Peyer's patch (tissue), 4 donors: ENCODE data around the gene PROM1. TPM values are rescaled to one million over a fixed set of nuclear protein-coding genes. Genes with fewer than 3 reads are reported as not detected.

Source experiments
- DNase-seq, 3 donors: peaks; one replicate each; pipeline ENCODE4 v3.0.0-alpha.2; 2017 to 2019
- H3K27ac ChIP-seq, 4 donors: fragments of 200-600 bp; sonication (generic); one replicate each; pipeline ENCODE4 v1.5.1; 2016 to 2019
- H3K27me3 ChIP-seq, 2 donors: fragments of 200-600 bp; sonication (generic); one replicate each; pipeline ENCODE4 v1.5.1; 2019
- H3K36me3 ChIP-seq, 3 donors: fragments of 200-600 bp; sonication (generic); one replicate each; pipeline ENCODE4 v1.5.1; 2016 to 2019
- H3K4me1 ChIP-seq, 4 donors: fragments of 200-600 bp; sonication (generic); one replicate each; pipeline ENCODE4 v1.5.1; 2016 to 2019
- H3K4me3 ChIP-seq, 4 donors: fragments of 200-600 bp; sonication (generic); 1 replicate in 3 of 4; 2 replicates in 1 of 4; pipeline ENCODE4 v1.5.1; 2016 to 2019; ENCODE audit warnings: mild to moderate bottlenecking in 1 of 4
- H3K9me3 ChIP-seq, 4 donors: fragments of 200-600 bp; sonication (generic); one replicate each; pipeline ENCODE4 v1.5.1; 2016 to 2019; ENCODE audit warnings: mild to moderate bottlenecking in 1 of 4
- POLR2A ChIP-seq, 2 donors: fragments of 450-650 bp; IDR thresholded peaks; one replicate each; pipeline ENCODE4 v1.5.1; 2017; ENCODE audit warnings: antibody characterized with exemption in 2 of 2, mild to moderate bottlenecking in 2 of 2, moderate library complexity in 2 of 2
- total RNA-seq, 4 donors: library from RNA; depleted of rRNA; stranded (reverse); fragments of >200 nt; gene quantifications; one replicate each; pipeline ENCODE4 v1.1.0, GENCODE V29; 2016
- TF ChIP-seq, protein P1 (sequence below), 6 experiments: fragments of 450-650 bp in 4 of 6; fragments of 200-600 bp in 2 of 6; sonication (generic) in 1 of 6; IDR thresholded peaks; one replicate each; pipeline ENCODE4 v1.5.1; 2017 to 2019; ENCODE audit warnings: antibody characterized with exemption in 6 of 6, mild to moderate bottlenecking in 3 of 6, moderate library complexity in 1 of 6

Gene PROM1
- total RNA-seq, 4 donors from 2014 or later, result 33.8 to 128 (median 58.9) TPM

DNA sequence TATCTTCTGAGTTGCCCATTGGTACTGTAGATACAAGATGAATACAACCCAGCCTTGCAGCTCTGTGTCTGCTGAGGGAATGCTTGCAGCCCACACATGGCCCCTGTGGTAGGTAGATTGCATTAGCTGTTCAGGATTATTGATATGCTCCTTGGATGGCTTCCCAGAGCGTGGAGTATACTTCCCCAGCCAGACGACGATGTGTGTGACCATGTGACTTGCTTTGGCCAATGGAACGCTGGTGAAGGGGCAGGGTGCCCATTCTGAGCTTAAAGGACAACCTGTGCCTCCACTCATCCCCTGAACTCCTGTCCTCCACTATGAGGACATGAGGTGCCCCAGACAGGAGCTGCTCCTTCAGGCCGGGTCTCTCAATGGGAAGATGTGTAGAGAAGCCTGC lies 96.9 kb downstream of the PROM1 start:
- no peaks in the 10 kb centered on the region for H3K9me3 ChIP-seq
- no peaks in the 10 kb centered on the region for H3K4me1 ChIP-seq
- H3K4me3 ChIP-seq, result no peak overlapping the region
- peaks cover 0 to 65% (median 0%) of the 10 kb centered on the region in 3 donors for H3K36me3 ChIP-seq
- H3K27me3 ChIP-seq, result no peaks in the 10 kb centered on the region
- H3K27ac ChIP-seq, result no peak overlapping the region
- DNase-seq, result no peak
- TF ChIP-seq, protein P1, sequence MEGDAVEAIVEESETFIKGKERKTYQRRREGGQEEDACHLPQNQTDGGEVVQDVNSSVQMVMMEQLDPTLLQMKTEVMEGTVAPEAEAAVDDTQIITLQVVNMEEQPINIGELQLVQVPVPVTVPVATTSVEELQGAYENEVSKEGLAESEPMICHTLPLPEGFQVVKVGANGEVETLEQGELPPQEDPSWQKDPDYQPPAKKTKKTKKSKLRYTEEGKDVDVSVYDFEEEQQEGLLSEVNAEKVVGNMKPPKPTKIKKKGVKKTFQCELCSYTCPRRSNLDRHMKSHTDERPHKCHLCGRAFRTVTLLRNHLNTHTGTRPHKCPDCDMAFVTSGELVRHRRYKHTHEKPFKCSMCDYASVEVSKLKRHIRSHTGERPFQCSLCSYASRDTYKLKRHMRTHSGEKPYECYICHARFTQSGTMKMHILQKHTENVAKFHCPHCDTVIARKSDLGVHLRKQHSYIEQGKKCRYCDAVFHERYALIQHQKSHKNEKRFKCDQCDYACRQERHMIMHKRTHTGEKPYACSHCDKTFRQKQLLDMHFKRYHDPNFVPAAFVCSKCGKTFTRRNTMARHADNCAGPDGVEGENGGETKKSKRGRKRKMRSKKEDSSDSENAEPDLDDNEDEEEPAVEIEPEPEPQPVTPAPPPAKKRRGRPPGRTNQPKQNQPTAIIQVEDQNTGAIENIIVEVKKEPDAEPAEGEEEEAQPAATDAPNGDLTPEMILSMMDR (IDR thresholded peaks at IDR 0.05), result no peak
- no peak for TF ChIP-seq POLR2A (IDR thresholded peaks at IDR 0.05)

DNA sequence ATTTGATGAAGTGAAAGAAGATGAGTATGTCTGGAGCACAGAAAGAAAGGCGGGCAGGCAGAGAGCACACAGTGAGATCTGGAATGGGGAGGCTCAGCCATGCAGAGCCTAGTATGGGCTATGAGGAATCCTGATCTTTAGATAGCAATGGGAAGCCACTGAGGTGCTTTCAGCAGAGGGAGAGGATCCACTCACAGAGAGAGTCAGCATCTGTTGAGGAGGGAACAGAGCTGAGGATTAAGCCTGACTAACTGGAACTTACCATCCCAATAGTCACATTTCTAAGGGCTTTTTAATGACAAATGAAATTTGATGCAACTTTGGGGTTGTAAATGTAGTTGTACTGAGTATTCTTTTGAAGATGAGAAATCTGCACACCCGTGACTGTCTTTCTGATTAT lies 100.2 kb downstream of the PROM1 start:
- Histone ChIP-seq H3K36me3 (peaks cover 0 to 53% (median 0%) of the 10 kb centered on the region in 3 donors), H3K27me3 (no peaks in the 10 kb centered on the region), H3K4me3 (no peak overlapping the region), H3K4me1 (no peaks in the 10 kb centered on the region), H3K27ac (no peak overlapping the region), H3K9me3 (no peaks in the 10 kb centered on the region)
- no peak for DNase-seq
- TF ChIP-seq POLR2A (IDR thresholded peaks at IDR 0.05), result no peak
- TF ChIP-seq, protein P1 (IDR thresholded peaks at IDR 0.05), result no peak

DNA sequence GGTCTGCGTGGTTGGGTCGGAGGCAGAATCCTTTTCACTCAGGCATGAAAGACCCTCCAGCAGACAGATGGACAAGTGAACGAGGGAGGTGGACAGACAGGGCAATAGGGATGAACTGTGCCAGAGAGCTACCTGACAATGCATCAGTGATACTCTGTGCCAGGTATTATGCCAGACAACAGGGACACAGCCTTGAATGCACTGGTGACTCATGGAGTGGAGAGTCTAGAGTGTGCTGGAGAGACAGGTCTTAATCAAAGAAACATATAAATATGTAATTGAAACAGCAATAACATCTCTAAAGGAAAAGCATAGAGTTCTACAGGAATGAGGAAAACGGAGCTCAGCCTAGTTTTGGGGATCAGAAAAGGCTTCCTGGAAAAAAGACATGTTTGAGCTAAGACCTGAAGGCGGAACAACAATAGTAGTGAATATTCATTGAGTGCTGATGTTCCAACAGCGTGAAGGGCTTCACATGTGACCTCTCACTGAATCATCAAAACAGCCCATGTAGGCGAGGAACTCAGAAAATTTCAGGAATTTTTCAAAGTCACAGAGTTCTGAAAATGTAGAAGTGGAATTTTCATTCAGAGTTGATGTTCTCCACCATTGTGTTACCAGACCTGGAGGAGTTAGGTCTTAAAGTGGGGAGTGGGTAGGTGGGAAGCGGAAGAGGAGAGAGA lies 100.8 kb downstream of the PROM1 start:
- Histone ChIP-seq H3K27ac (no peak overlapping the region), H3K27me3 (no peaks in the 10 kb centered on the region), H3K4me1 (no peaks in the 10 kb centered on the region), H3K9me3 (no peaks in the 10 kb centered on the region), H3K4me3 (no peak overlapping the region), H3K36me3 (peaks cover 0 to 53% (median 0%) of the 10 kb centered on the region in 3 donors)
- DNase-seq, result no peak
- TF ChIP-seq, protein P1 (IDR thresholded peaks at IDR 0.05), result no peak
- no peak for TF ChIP-seq POLR2A (IDR thresholded peaks at IDR 0.05)

DNA sequence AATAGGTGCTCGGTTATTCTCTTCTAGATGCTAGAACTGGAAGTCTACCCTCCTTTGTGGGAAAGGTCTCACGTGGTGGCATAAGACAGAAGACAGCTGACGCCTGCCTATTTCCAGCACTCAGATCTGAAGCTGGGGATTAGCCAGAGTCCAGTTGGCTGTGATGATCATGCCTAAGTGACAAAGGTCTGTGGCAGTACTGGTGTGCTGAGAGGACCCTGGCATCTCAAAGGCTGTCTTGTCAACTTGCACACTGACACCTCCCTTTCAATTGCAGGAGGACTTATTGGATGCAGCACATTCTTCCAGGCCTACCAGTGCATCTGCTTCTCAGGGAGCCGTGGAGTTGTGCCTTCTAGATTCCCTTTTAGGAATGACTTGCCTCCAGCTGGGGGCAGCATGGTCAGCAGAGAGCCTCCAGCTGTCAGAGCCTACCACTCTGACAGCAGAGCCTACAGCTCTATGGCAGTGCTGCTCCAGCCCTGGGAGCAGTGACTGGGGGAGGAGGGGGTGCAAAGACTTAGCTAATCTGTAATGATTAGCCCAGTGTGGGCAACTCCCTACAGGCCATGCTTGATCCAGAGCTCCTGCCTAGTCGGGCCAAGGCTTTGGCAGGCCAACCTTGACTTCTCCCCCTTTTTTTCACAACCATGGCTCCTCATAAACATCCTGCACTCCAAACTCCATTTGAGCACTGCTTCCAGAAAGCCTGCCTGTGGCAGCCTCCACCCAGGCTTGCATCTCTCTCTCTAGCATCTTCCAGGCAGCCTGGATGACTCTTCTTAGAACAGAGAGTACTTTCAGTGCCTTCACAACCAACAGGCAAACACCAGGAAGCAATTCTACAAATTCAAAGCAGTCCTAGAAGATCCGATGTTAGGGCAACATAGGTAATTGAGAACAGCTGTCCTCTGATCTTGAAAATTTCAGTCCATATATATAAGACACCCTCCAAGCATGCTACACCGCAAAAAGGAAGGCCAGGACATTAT lies 107.1 kb downstream of the PROM1 start:
- Histone ChIP-seq H3K4me3 (no peak overlapping the region), H3K27ac (no peak overlapping the region), H3K9me3 (no peaks in the 10 kb centered on the region), H3K36me3 (peaks cover 0 to 20% (median 0%) of the 10 kb centered on the region in 3 donors), H3K4me1 (no peaks in the 10 kb centered on the region), H3K27me3 (no peaks in the 10 kb centered on the region)
- no peak for DNase-seq
- TF ChIP-seq POLR2A (IDR thresholded peaks at IDR 0.05), result no peak
- TF ChIP-seq, protein P1 (IDR thresholded peaks at IDR 0.05), result no peak

DNA sequence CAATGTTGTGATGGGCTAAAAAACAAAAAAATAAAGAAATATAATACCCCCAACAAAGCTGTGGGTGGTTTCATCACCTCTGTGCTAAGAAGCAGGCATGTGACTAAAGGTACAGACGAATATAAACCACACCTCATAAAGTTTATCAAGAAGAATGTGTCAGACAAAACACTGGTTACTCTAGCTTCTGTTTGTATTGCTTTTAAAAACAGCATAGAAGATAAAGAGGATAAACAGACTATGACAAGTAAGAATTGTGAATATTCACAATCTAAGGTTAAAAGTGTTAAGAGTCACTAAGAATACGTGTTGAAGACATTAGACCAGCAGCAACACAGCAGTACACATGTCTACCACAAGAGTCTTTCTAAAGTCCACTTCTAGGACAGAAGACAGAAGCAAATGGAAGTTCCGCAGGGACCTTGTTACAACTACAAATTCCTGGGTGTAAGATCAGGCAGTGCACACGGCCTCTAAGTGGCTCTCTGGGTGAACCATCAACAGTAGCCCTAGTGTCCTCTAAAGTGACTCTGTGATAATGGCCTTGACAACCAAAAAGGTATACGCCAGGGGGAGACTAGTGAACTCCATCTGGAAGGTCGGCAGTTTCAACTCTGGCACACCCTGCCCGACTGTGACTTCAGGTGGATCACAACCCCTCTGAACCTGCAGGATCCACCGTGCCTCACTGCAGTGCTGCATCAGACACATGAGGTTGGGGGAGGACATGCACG lies 112.6 kb downstream of the PROM1 start:
- TF ChIP-seq, protein P1 (IDR thresholded peaks at IDR 0.05), result no peak
- no peak for TF ChIP-seq POLR2A (IDR thresholded peaks at IDR 0.05)
- no peaks in the 10 kb centered on the region for H3K9me3 ChIP-seq
- no peaks in the 10 kb centered on the region for H3K36me3 ChIP-seq
- no peak for DNase-seq
- H3K4me3 ChIP-seq, result no peak overlapping the region
- no peaks in the 10 kb centered on the region for H3K4me1 ChIP-seq
- no peaks in the 10 kb centered on the region for H3K27me3 ChIP-seq
- H3K27ac ChIP-seq, result no peak overlapping the region
